HS-27A (cell line): ENCODE results near the gene COTL1.
A peak's percentile ranks its signal among the peaks of the same experiment; 100 is the strongest.

Experiments used
- DNase-seq: peaks from one replicate; pipeline ENCODE4 v3.0.0-alpha.2; 2012; ENCODE audit warnings: low read depth, missing footprints

Gene COTL1

DNA sequence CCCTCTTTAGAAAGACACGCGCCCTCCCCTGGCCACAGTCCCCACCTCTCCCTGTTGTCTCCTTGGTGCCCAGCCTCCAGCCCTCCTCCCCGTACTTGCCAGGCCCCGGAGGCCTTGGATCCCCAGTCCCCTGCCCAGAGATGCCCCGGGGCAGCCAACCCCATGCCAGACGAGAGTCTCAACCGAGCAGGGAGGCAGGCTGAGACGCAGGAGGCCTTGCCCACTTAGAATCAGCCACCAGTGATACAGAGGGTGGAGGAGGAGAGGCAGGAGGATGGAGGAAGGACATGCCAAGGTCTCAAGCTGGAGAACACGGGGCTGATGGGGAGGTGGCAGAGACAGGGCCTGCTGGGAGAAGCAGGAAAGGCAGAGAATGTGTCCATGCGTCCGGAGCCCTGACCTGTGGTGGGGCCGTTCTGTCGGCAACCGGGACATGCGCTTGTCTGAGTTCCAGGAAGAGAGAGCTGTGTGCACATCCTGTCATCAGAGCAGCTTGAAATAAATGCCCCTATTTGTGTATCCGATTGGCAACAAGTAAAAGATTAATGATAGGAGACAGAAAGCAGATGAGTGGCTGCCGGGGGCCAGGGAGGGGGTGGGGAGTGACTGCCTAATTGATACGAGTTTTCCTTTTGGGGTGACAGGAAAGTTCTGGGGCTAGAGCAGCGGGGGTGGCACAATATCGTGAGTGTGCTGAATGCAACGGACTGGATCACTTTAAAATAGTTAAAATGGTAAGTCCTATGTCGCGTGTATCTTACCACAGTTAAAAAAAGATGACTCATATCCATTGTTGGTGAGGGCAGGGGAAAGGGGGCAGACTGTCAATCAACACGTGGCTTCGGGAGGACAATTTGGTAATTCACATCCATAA lies 68.7 kb downstream of the COTL1 start:
- DNase-seq = no peak

DNA sequence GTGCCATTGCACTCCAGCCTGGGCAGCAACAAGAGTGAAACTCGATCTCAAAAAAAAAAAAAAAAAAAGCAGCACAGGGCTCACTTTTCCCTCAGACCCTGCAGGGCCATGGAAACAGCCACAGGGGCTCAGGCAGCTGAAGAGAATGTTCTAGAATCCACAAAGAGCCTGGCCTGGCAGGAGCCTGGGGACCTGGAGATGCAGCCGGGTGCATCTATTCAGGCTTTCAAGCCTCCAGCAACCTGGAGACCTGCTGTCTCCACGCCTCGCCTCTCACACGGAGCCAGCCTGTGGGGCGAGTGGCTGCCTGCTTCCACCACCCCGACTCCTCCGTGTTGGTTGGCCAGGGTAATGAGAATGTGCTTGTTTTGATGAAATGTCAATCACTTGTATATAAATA lies 69.4 kb downstream of the COTL1 start:
- DNase-seq = no peak

DNA sequence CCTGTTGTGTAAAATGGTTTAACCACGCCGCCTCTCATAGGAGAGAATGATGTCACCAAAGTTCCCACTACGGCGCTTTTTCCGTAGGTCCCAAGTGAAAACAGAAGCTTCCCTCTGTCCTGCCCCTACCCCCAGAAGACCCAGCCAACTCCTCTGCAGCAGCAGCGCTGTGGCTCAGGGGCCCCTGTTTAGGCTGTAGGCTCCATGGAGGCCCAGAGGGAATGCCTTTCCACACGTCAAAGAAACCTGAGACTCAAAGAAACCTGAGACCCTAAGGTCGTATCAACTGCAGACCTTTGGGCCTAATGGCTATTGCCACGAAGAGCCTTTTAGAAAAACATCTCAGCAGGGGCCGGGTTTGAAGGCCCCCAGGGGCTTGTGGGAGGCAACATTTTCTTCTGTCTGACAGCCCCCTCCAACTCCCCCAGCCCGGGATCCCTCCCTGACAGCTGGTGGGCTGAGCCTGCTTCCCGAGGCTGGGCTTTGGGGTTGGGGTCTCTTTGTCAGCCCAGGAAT lies 70.3 kb downstream of the COTL1 start:
- no peak for DNase-seq

DNA sequence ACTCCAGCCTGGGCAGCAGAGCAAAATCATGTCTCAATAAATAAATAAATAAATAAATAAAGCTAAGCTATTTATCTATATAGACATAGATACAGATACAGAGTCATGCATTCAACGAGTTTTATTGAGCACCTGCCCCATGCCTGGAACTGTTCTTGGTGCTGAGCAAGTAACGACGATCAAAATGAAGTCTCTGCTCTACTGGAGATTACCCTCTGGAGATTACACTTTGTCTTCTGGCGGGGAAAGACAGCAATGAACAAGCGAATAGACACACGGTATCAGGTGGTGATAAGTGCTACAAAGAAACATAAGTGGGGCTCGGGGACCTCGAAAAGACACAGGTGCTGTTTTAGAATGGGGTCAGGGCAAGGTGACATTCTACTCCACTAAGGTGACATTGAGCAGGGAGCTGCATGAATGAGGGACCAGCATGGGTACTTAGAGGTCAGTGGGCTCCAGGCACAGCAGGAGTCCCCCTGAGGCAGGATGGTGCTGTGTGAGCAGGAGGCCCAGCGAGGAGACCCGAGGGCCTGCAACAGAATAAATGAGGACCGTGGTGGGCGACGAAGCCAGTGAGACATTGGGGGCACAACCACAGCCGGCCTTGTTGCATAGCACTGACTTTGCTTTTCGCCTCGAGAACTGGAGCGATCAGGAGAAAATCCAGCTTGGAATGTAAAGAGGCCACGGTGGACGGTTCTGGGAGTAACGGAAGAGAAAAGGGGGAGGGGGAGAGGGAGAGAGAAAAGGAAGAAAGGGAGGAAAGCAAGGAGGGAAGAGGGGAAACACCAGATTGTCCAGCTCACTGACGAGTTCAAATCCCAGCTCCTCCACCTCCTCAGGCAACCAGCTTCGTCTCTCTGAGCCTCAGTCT lies 71.0 kb downstream of the COTL1 start:
- no peak for DNase-seq

DNA sequence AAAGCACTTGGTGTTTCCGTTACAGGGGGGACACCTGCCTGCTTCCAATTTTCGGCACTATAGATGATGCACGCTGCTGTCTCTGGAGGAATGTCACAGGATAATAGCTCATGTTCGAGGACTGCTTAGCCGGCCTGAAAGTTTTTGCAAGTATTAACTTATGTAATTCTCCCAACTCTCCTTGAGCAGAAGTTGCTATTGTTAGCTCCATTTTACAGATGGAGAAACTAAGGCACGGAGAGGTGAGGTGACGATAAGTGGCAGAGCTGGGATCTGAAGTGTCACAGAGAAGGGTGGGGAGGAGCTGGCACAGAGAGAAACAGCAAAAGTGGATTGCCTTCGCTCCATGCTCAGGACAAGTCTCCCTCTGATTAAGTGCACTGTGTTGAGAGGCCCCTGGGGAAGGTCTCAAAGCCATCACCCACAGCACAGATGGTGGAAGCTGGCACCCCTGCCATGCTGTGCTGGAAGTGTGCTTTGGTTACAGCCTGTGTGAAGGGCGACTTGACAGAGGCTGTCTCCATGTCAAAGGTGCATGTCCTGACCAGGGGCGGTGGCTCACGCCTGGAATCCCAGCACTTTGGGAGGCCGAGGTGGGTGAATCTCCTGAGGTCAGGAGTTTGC lies 72.7 kb downstream of the COTL1 start:
- DNase-seq = no peak

DNA sequence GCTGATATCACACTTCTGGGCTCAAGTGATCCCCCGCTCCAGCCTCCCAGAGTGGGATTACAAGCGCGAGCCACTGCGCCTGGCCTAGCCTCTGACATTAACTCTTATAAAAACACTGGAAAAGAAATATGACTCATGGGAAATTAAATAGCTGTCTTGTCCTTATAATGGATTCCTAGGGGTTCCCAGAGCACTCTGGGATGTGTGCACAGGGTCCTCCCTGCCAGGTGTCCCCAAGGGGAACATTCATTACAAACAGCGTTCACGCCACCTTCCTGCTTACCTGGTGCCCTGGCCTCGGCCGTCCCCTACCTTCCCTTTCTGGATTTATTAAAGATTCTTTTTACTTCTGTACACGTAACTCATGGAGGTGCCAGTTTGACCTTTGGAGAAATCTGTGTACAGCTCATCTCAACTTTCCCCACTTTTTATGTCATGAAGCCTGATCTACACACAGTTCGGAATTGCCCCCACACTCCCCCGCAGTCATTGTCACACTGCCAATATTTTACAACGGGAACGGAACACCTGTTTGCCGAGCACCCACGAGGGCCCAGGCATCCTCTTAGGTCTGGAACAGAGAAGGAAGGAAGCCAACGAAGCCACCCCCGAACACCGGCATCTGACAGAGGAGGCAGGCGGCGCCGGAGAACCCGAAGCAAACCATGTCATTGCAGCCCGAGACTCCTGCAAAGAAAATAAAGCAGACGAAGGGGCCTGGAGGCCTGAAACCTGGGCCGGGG lies 73.7 kb downstream of the COTL1 start:
- no peak for DNase-seq

DNA sequence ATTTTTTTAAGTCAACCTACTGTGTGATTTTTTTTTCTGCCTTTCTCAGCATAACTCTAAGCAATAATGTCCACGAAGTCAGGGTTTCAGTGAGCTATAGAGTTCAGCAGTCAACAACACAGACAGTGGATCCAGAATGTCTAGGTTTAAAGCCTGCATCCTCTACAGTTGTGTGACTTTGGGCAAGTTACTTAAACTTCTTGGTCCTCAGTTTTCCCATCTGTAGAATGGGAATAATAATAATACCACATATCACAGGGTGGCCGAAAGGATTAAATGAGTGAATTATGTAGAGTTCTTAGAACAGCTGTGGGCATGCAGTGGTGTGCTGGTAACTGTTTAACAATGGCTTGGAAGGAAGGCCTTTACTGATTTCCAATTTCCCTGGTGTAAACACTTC lies 74.6 kb downstream of the COTL1 start:
- no peak for DNase-seq

DNA sequence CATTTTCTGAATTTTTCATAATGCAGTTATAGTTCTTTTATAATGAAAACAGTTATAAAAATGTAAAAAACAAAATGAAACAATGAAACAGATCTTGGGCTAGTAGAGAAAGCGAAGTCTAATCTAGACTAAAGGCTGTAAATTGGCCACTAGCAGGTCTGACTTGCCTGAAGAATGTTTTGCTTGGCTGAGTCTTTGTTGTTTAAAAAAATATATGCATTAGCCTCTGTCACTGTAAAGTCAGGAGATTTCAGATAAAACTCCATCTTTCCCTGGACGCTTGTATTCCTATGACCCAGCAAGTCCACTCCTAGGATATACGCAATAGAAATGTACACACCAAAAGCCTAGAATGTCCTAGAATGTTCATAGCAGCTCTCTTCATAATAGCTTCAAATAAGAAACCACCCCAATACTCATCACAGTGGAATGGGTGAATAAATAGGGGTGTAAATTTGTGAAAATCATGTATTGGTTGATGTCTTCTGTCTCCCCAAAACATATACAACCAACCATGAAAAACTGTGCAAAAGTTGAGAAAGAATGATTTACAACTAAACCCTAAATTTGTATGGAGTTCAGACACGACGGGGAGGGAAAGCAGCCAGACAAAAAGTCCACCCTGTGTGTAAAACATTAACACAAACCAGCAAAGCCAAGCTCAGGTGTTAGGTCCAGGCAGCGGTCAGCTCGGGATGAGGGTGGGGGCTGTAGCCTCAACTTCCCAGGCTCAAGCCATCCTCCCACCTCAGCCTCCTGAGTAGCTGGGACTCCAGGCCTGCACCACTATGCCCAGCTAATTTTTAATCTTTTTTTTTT lies 75.7 kb downstream of the COTL1 start:
- DNase-seq = no peak

DNA sequence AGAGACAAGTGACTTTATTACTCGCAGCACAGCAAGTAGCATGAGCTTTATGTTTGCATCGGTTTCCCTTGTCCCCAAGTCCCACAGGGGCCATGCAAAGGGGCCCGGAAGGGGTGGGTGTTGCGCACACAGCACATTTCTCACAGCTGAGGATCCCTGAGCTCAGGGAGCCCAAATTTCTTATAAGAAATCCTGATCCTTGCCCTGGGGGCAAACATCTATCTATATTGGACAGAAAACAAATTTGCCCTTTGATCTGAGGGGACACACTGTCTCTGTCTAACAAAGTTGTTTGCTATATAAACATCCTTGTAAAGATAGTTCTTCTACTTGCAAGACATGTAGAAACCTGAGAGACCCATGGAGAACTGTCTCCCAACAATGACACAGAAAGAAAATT lies 77.7 kb downstream of the COTL1 start:
- no peak for DNase-seq

DNA sequence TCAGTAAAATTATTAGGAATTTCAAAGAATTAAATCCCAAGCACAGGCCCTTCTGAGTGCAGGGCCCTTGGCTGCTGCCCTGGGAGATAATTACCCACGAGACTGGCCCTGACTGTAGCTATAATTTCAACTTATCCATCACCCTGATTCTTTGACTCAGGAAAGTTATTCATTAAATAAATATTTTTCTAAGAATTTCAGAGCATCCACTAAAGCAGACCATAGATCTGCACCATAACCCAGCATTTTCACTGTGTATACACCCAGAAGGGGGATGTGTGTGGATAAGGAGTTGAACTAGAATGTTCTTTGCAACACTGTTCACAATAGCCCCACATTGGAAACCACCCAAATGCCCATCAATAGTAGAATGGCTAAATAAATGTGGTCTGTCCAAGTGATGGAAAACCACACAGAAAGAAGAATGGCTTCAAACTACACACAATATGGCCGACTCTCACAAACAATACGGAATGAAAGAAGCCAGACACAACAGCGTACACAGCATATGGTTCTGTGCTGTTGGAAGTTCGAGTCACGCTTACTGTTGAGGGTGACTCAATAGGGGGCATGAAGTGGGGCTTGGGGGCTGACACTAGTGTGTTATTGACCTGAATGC lies 79.5 kb downstream of the COTL1 start:
- no peak for DNase-seq

DNA sequence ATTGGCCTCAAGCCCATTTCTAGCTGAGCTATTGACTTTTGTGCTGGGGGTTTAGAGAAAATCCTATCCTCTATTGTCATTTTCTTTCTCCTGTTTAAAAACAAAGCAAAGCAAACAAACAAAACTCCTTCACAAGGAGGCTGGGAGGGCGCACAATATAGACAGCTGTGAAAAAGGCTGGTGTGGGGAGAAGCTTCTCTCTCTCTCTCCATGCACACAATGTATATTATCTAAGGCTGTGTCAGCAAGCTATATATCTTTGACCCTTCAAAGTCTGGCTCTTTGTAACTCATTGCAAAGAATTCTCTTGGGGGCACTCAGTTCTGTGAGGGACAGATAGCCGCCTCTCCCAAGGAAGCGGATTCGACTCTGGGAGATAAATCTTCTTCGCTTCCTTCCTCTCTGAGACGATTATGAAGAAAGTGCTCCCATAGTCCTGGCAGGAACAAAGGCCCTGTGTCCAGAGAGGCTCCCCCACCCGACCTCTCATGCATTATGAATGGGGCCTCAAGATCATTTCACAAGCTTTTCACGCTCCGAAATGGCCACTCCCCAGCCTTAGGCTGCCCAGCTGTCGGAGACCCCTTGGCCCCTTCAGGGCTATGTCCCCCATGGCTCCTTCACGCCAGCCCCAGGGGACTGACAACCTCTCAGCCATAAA lies 80.3 kb downstream of the COTL1 start:
- no peak for DNase-seq

DNA sequence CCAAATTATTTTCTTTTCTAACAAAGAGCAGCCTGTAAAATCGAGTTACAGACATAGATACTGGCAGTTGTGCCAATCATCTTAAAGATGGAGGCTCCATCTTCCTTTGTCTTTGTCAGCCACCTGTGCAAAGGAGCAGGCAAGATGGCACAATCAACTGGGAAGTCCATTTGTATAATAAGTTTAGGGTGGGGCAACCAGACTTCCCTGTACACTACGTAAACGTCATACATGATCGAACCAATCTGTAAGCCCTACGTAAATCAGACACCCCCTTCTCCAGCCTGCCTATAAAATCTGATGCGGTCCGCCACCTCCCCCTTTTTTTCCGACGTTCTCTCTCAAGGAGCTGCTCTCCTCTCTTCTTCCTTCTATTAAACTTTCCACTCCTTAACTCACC lies 82.0 kb downstream of the COTL1 start:
- DNase-seq = no peak

DNA sequence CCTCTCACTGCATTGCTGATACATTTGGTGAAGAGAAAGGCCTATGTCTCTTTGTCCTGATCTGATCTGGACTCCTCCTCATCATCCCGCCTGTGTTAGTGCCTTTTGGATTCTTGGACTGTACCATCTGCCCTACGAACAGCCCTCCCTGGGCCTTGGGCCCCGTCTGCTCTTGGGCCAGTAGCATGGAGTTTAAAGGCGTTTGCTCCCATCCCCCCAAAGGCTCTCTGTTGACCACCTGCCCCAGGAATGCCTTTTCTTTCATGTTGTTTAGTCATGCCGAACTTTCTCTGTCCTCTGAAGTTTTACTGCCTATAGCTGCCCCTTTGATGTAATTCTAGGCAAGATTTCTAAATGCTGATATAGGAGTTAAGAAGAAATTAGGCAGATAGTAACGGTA lies 82.5 kb downstream of the COTL1 start:
- no peak for DNase-seq

DNA sequence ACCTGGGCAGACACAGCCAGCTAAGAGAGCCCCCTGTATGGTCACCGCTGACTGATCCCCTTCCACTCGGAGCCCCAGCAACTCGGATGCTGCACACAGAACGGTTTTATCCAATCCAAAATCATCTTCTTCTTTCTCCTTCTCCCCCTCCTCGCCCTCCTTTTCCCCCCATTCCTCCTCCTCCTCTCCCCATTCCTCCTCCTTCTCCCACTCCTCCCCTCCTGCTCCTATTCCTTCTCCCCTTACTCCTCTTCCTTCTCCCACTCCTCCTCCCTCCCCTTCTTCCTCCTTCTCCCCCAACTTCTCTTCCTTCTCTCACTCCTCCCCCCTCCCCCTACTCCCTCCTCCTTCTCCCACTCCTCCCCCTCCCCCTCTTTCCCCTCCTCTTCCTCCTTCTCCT lies 83.1 kb downstream of the COTL1 start:
- no peak for DNase-seq

DNA sequence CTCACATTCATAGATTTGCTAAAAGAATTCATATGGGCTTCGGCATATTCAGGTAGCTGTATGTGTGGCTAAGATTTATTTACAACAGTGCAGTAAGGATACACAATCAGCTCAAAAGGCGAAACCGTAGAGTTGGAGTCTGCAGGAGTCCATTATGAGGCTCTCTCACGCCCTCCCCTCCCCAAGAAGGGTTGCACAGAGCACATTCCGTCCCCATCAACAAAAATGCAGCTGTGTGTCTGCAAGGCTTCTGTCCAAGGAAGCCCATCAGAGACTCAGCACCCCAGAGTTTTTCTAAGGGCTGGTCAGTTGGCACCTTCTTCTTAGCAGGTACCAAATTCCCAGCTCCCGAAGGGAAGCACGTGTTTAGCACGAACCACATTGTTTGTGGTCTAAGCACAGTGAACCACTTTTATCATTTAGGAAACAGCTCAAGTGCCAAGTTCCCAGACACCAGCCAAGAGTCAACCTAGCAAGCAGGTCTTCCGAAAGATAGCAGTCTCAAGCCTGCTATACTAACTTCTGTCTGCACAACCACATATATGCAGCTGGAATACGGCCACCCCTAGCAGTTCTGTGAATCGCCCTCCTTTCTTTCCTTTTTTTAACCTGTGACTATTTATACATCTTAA lies 84.9 kb downstream of the COTL1 start:
- DNase-seq = no peak

DNA sequence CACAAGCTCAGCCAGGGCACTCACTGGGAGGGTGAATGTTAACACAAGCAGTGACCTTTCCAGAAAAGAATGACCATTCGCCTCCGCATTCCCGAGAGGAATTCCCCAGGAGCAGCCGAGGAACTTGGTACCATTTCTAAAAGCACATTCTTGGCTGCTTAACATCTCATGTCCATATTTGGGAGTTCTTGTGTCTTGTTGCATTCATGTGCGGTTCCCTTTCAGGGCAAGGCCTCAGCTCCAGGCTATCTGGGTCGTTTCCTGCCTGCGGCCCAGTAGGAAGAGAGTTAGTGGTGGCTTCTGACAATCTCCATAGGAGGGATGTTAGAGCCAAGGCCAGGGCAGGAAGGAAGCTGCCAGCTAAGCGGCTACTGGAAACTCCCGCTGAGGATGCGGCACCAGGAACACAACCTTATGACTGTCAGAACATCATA lies 85.6 kb downstream of the COTL1 start:
- DNase-seq = peak; percentile 97

DNA sequence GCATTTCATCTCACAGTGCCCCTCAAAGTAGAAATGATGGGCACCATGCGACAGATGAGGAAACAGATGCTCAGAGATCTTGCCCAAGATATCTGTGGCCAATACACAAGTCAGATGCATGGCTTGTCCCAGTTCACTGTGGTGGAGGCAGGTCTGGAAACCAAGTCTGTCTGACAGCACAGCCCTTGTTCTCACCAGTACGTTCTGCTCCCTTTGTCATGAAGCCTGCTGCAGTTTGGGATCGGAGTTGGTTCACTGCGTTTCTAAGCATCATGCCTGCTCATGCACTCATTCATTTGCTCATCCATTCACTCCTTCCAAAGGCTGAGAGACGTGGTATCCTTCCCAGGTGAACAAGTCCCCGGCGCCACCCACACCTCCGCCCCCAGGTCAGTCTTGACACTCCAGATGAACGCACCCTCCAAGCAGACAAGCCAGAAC lies 86.2 kb downstream of the COTL1 start:
- DNase-seq = no peak

DNA sequence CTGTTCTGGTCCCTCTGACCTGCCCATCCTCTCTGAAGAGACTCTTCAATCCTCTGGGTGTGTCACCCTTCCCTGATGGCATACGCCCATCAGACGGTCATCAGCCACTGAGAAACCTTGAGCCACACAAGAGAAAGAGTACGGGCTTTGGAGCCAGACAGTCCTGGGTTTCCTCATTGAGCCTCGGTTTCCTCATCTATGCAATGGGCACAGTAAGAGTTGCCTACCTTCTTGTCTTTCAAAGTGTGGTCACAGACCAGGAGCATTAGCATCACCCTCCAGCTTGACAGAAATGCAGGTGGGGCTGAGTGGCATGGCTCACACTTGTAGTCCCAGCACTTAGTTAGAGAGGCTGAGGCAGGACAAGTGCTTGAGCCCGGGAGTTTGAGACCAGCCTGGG lies 87.3 kb downstream of the COTL1 start:
- DNase-seq = no peak

DNA sequence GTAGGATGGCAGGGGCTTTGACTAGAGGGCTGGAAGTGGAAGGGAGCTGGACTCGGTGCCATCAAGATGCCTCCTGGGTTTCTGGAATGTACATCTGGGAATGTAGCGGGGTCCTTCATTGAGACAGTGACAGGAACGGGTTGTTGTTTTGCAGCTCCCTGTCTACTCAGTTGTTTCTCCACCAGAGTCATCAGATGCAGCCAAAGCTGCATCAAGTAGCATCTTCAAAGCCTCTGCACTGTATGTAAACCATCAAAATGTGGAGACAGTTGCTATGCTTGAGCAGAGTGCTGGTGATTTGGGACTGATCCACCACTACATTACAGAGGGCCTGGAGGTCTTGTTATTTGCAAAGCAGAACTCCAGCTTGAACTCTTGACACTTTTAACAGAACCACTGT lies 88.3 kb downstream of the COTL1 start:
- DNase-seq = no peak
